GM21723 (cell line): Measurements from ENCODE around the gene NT5E.
A peak's percentile ranks its signal among the peaks of the same experiment; 100 is the strongest.

ENCODE experiments used
- ATAC-seq: cut with Tn5 transposase; IDR thresholded peaks from one replicate; pipeline ENCODE4 v1.9.1; 2021; ENCODE audit warnings: mild to moderate bottlenecking, moderate library complexity; ENCODE audit not compliant: unreplicated experiment

NT5E gene

DNA sequence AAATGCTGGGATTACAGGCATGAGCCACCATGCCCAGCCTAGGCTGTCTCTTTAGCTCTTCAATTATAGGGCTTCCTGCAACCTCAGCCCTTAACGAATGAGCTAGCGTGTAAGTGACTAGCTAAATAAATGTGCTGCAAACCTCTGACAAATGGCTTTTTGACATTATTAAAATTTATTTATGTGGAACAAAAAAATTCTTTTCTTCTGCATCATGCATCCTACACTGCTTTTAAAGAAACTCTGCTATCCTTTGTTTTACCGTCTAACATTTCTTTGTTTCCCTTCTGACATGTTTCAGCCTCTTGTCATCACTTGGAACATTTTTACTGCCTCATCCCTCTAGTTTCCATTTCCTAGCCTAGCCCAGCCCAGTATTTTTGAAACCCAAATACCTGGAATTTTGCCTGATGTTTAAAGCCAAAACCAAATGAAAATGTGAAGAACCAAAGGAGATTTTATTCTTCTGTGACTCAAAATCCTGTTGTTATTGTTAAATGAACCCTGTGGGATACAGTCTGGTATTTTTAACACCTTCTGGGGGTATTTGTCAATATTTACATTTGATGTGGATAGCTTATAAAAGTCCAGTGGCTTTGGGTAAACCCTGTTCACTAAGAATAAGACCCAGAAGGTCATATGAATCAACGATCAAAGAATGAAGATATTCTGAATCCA lies 9.5 kb downstream of the NT5E start:
- ATAC-seq, result no peak

DNA sequence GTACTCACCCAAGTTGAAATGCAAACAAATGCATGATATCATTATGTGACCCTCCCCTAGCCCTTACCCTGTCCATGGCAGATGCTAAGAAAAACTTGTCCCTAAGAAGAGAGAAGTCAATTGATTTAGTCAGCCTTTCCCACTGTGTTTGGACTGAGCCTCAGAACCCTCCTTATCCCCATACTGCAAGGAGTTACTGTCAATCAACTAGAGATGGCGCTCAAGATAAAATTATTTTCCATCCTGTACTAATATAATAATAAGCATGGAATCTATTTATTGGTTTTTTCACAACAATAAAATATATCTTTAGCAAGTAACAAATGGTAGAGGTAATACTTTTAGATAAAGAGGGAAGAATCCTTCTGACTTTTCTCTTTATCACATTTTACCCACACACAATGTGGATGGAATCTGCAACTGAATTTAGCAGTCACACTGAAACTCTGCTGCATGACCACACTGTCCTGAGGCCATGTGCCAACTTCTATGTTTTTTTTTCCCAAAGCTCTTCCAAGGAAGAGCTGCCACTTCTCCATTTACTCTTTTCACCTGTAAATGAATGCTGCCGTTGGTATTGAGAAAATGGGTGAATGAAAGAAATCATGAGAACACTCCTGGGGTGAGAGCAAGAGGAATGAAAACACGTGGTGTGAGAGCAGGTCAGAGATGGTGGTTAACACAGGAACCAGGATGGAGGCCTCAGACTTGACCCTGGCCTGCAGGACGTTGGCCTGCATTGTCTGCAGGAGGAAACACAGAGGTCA lies 10.5 kb downstream of the NT5E start:
- no peak for ATAC-seq

DNA sequence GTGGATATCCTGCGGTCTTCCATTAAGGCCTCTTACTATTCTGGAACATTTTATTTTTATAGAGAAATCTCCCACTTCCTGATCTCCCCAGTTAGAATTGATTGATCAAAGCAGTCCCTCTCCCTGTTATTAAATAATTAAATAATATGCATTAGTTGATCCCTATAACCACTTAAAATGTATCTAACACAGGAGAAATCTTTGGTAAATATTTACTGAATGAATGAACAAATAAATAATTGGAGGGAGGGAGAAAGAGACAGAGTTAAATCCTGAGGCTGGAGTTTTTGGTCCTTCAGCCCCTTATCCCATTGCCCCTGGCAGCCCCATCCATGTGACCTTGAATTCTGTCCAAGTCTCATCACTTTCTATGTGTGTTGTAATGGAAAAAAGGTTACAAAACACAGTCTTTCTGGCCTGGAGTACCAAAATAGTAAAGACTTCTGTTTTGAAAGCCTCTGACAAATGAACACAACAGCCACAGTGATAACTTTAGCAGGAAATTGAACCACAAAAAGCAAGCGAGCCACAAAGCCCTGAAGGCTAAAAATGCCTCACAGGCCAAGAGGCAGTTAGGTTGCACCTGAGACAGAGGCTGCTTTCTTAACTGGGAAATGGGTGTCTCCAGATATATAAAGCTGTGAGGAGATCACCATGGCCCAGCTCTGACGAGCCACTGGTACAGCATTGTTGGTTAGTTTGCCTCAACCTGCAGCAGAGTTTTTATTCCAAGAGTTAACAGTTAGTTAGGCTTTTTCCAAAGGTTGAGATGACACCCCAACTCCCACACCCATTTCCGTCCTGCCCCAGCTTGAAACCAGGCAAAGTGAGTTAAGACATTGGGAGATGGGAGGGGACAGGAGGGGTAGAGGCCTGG lies 11.3 kb downstream of the NT5E start:
- peak; percentile 92 for ATAC-seq

DNA sequence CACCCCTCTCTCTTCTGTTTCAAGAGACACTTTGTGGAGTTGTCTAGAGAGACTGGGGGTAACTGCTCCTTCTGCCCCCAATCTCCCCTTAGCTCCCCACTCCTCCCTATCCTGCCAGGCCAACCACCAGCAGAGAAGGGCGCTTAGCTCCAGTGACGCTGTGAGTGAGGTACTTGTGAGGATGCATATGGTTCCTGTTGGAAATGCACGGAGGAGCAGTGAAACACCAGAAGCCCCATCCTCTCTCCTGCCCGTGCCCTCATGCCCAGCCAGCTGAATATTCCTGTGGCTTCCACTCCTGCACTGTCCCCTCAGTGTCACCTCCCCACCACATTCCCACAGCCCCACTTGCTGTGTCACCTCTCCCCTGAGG lies 11.9 kb downstream of the NT5E start:
- peak; percentile 5 for ATAC-seq

DNA sequence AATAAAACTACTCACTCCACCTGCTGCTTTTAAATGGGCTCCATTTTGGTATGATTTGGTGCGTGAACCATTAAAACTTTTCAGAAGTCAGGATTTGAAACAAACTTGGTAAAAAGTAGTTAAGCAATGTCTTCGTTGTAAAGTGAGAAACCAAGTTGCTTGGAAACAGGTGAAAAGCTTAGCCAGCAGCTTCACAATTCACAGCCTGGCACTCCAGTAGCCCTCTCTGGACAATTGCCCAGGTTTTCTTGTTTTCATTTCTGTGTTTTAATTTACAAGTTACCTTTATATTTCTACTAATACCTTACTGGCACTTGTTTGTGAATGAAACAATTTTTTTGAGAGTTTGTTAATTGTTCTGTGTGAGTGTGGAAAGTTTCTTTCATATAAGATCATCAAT lies 12.8 kb downstream of the NT5E start:
- ATAC-seq, result no peak

DNA sequence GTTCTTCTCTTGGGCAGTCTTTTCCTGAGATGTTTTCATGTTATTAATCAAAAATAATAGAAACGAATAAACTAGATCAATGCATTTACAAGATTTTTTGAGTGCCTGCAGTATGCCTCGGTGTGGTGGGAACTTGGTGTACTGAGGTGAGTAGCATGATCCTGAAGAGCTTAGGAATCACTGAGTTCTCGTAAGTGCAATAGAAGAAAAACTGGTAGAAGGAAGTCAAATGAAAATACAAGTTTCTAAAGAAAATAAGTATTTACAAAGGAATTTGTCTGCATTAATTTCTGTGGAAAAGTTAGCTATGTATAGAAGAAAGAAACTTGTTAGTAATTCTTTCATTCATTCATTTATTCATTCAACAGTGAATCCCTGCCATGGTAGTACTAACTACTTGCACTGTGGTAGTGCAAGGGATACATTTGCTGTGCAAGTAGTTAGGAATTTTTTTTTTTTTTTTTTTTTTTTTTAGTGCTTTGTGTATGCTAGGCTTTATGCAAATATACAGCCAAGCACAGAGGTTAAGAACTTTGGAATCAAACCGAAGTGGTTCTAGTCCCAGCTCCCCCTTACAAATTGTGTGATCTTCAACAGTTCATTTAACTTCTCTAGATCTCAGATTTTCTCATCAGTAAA lies 13.9 kb downstream of the NT5E start:
- ATAC-seq, result no peak

DNA sequence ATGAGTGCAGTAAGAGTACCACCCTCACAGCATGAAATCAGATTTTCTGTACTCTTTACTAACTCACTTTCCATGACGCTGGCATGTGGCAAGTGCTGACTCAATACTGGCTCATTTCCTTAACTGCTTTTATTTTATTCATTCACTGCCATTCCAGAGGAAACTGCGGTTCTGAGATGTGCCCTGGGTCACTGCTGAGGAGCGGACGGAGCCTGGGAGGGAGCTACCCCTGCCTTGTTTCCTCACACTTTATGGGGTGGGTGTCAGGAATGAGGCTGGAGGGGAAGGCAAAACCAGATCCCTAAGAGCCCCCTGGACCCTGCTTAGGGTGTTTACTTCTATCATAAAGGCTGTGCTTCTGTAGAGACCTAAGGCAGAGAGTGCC lies 14.4 kb downstream of the NT5E start:
- ATAC-seq, result no peak

DNA sequence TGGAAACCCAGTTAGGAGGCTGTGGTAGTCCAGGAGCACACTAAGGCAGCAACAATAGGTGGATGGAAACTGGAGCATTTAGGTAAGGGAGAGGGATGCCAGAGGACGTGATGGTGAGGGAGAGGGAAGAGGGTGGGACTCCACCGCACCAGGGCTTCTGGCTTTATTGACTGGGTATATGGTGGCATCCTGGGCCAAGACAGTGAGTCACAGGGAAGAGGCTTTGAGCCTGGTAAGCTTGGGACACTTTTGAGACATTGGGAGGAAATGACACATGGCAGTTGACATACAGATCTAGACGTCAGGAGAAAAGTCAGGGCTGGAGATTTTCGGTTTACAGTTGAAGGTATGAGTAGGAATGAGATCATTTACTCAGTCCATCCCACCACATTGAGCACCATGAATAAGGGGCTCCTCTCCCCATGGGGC lies 14.9 kb downstream of the NT5E start:
- ATAC-seq, result no peak

DNA sequence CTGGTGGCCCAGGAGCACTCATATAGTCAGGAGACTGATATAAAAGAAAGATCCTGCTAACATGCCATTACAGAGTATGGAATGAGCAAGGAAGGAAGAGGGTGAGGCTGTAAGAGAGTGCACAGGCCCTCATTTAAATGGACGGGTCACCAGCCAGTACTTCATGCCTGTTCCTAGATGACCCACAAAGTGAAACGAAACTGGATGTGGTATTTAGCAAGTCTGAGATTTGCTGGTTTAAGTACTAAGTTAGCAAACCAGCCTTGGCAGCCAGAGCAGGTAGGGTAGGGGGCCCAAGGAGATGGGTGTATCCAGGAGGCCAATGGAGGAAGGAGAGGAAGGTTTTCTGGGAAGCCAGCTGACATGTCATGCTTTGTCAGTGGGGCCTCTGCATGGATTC lies 15.9 kb downstream of the NT5E start:
- peak; percentile 34 for ATAC-seq

DNA sequence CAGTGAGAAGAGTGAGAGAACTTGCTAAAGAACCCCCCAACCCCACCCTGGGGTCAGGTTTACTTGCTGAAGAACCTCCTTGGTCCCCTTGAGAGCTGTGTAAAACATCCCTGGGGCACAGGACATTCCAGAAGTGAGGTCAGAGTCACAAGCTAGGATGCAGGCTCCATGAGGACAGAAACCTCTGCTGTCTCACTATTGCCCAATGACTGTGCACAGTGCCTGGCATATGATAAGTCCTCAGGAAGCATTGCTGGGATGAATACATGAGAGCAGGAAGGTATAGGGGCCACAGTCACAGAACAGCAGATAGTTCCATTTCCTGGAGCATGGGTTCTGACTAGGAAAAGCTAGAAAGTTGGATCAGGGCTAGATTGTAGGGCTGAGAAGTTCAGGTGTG lies 18.4 kb downstream of the NT5E start:
- ATAC-seq, result no peak

DNA sequence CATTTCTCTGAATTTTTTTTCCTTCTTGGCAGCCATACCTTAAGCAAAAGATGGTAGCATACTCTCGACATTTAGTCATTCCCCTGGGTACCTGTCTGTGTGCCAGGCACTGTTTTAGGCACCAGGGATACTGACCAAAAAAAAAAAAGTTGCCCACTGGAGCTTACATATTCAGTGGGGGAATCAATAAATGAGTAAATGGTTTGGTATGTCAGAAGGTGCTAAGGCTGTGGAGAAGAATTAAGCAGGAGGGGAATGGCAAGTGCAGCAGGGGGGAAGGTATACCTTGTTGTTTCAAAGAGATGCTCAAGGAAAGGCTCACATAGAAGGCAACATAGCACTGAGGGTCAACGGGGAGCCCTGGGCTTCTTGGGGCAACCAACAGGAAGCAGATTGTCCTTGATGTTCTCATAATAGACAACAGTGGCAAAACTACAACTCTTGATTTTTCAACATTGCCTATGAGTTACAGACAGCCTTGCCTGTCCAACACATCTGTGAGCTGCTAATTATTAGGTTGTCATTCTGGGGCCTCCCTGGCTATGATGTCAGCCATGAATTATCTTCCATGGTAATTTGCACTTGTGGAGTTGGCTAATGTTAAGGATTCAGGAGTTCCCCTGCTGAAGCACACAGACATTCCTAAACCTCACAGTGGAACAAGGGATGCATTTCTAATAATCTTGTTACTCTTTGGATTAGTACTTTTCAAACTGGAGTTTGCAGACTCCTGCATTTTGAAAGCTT lies 19.6 kb downstream of the NT5E start:
- no peak for ATAC-seq

DNA sequence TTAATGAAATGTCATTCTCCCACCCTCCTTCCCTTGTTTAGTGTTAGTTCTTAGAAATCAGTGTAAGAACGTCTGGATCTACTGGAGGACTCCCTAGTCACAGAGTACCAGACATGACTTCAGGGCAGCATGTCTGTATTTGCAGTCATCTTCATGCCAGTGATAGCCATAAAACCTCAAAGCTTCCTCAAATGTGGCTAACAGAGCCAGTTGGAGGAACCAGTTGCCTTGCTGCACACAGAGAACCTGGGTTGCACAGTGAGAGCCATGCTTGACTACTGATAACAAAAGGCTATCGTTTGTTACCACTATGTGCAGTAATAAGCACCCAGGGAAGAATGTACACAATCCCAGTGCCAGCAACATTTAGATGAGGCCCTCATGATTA lies 20.1 kb downstream of the NT5E start:
- ATAC-seq, result no peak

DNA sequence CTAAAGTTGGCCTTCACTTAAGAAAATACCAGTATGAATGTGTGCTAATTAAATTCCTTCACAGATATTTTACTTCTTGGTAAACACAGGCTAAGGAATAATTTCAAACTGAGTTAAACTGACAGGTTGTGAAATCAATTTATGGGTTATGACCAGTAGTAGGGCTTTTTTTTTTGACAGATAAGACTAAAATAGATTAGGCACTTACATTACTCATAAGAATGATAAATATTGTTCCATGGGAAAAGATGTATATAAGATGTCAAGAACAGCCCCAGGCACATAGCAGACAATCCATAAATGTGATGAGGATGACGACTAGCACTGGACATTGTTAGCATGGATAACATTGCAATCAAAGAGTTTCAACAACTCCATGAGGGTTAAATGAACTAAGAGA lies 22.9 kb downstream of the NT5E start:
- no peak for ATAC-seq

DNA sequence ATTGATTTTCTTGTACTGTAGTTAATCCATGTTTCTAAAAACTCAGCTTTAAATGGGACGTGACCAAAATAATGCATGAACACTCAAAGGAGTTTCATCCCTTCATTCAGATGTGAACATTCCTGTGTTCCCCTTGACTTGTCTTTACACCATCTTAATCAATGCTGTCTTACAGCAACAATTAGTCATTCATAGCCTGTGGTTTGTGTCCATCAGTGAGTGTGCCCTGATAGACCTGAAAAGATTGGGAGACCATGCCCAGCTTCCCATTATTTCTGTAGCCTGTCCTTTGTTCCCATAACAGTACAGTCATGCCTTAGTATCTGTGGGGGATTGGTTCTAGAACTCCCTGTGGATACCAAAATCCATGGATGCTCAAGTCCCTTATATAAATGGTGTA lies 23.9 kb downstream of the NT5E start:
- ATAC-seq, result no peak

DNA sequence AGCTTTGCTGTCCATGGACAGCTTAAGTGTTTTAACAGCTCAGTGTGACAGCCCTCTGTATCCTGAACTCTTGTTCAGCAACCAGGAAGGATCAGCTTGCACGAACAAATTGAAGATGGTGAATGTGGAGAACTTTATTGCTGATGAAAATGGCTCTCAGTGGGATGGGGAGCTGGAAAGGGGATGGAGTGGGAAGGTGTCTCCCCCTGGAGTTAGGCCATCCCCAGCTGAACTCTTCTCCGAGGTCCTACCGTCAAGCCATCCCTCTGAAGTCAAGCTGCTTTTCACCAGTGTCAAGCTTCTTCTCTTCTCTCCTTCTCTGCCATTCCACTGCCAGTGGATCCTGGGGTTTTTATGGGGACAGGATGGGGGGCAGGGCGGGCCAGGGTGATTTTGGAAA lies 26.6 kb downstream of the NT5E start:
- no peak for ATAC-seq

DNA sequence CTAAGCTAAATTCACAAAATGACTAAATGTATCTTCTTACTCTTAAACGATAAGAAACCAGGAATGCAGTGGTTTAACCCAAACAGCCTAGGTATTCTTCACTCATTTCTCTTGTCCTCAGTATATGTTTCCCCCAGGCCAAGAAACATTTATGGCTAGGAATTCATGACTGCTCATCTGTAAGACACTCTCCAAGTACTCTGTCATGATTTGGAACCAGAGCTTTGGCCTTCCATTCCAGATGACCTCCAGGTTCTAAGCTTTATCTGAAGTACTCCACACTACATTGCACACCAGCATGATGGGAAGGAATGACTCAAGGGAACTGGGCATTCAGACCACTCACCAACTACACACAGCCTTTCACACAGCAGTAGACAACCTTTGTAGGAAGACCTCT lies 29.3 kb downstream of the NT5E start:
- ATAC-seq, result no peak

DNA sequence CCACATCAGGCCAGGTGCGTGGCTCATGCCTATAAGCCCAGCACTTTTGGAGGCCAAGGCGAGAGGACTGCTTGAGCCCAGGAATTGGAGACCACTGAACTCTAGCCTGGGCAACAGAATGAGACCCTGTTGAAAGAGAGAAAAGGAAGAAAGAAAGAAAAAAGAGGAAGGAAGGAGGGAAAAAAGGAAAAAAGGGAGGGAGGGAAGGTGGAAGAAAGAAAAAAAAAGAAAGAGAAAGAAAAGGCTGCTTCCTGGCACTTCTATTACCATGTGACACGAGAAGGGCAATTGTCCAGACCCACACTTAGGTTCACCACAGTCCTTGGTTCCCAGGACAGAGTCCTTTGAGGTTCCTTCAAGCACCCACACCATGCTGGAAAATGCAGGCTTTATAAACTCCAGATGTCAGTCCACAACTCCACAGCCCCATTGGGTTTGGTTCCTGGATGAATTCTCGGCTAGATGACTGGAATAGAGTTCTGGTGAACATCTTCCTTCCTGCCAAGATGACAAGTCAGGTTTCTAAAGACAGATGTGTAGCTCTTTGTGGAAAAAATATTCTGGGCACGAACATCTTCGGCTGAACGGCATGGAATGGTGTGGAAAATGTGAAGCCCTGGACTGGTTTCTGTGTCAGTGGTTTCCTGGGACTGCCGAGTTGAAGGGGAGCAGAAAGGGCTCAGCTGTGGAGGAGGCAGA lies 32.5 kb downstream of the NT5E start:
- no peak for ATAC-seq

DNA sequence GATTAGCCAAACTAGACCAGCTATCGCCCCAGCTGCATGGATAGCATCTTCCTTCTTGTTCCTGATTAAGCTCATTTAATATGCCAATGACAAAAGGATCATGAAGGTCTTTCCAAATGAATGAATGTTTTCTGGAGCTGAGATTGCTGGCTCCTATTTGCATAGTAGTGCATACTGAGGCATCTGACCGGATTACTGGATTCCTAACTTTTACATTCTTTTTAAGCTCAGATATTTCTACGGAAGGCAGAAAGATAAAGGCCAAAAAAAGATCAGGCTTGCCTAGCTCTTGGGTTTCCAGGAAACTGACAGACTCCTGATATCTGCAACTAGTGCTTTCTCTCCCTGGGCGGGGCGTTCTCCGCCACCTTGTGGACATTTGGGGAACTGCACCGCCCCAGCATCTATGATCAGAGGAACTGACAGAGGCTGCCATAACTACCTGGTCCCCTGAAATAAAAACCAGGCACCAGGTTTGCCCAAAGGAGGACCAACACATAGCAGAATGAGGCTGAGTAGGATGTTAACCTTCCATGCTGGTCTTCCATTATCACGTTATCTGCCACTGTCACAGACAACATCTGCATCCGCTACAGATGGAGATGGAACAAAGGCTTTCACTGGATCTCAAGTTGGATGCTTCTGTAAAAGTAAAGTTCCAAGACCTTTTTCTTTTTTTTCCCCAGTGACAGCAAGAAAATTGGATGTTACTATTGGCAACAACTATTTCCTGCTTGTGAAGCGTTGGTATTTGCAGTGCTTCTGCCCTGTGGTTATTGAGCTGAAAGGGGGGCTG lies 33.2 kb downstream of the NT5E start:
- peak; percentile 94 for ATAC-seq

DNA sequence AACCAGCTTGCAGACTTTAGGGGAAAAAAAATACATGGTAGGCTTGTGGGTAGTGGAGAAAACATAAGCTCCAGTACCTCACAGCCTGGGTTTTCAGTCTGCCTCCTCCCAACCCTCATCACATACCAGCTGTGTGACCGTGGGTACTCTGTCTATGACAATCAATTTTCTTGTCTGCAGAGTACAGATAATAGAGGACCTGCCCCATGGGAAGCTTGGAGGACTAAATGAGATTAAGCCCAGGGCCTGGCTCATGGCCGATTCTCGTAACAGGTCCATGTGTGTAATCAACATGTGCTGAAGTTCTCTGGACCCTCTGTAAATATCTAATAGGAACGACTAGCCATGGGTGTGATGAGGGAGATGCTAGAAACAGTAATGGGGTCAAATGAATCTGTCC lies 34.0 kb downstream of the NT5E start:
- ATAC-seq, result no peak
